ENCODE data around the gene GPR37. TPM values are rescaled to one million over a fixed set of nuclear protein-coding genes. Genes with fewer than 3 reads are reported as not detected.

GPR37 gene
- total RNA-seq, 2 experiments from 2014 or later: not detected

- intact Hi-C loops (cut with micrococcal nuclease): no loop called here
- TF ChIP-seq CTCF (IDR thresholded peaks at IDR 0.05): no peak
- ChIA-PET POLR2A (no interaction called here), CTCF (no interaction called here)
- Mint-ChIP-seq H3K27ac (no peak overlapping the region), H3K4me1 (ENCODE audit: low read depth) (no peaks in the 10 kb centered on the region), H3K36me3 (ENCODE audit: low read depth) (no peaks in the 10 kb centered on the region), H3K4me3 (no peak overlapping the region), H3K9me3 (peaks cover 1% of the 10 kb centered on the region), H3K27me3 (peaks cover 3% of the 10 kb centered on the region)
- DNase-seq: no peak
- ATAC-seq: no peak
These were observed 27.0 kb downstream of the GPR37 start for GRCh38 chr7:124738639-124739038.

GRCh38 chr7:124737760-124738300 is 27.8 kb downstream of the GPR37 start:
- H3K36me3 Mint-ChIP-seq (ENCODE audit: low read depth): no peaks in the 10 kb centered on the region
- CTCF ChIA-PET: no interaction called here
- intact Hi-C loops (cut with micrococcal nuclease): no loop called here
- H3K4me1 Mint-ChIP-seq (ENCODE audit: low read depth): no peaks in the 10 kb centered on the region
- ATAC-seq (no peak), DNase-seq (no peak)
- no peak overlapping the region for H3K4me3 Mint-ChIP-seq
- H3K27me3 Mint-ChIP-seq: peaks cover 4% of the 10 kb centered on the region
- H3K9me3 Mint-ChIP-seq: peaks cover 1% of the 10 kb centered on the region
- H3K27ac Mint-ChIP-seq: no peak overlapping the region
- no peak for TF ChIP-seq CTCF (IDR thresholded peaks at IDR 0.05)
- POLR2A ChIA-PET: no interaction called here

GRCh38 chr7:124728610-124729009 is 37.0 kb downstream of the GPR37 start:
- H3K4me3 Mint-ChIP-seq: no peak overlapping the region
- CTCF ChIA-PET: no interaction called here
- intact Hi-C loops (cut with micrococcal nuclease): no loop called here
- ATAC-seq (no peak), DNase-seq (no peak)
- POLR2A ChIA-PET: no interaction called here
- H3K36me3 Mint-ChIP-seq (ENCODE audit: low read depth): no peaks in the 10 kb centered on the region
- peaks cover 2% of the 10 kb centered on the region for H3K27me3 Mint-ChIP-seq
- H3K4me1 Mint-ChIP-seq (ENCODE audit: low read depth): no peaks in the 10 kb centered on the region
- no peak overlapping the region for H3K27ac Mint-ChIP-seq
- no peaks in the 10 kb centered on the region for H3K9me3 Mint-ChIP-seq
- no peak for TF ChIP-seq CTCF (IDR thresholded peaks at IDR 0.05)

- H3K27me3 Mint-ChIP-seq: no peaks in the 10 kb centered on the region
- H3K36me3 Mint-ChIP-seq (ENCODE audit: low read depth): no peaks in the 10 kb centered on the region
- DNase-seq: no peak
- no peak for TF ChIP-seq CTCF (IDR thresholded peaks at IDR 0.05)
- H3K4me3 Mint-ChIP-seq: no peak overlapping the region
- CTCF ChIA-PET: no interaction called here
- POLR2A ChIA-PET: no interaction called here
- no peaks in the 10 kb centered on the region for H3K4me1 Mint-ChIP-seq (ENCODE audit: low read depth)
- intact Hi-C loops (cut with micrococcal nuclease): no loop called here
- no peak for ATAC-seq
- no peaks in the 10 kb centered on the region for H3K9me3 Mint-ChIP-seq
- H3K27ac Mint-ChIP-seq: no peak overlapping the region
These were observed 40.9 kb downstream of the GPR37 start for GRCh38 chr7:124724507-124725192.

- CTCF ChIA-PET: no interaction called here
- no peaks in the 10 kb centered on the region for H3K27me3 Mint-ChIP-seq
- no peaks in the 10 kb centered on the region for H3K4me1 Mint-ChIP-seq (ENCODE audit: low read depth)
- TF ChIP-seq CTCF (IDR thresholded peaks at IDR 0.05): no peak
- intact Hi-C loops (cut with micrococcal nuclease): no loop called here
- no peaks in the 10 kb centered on the region for H3K9me3 Mint-ChIP-seq
- DNase-seq: no peak
- no peak overlapping the region for H3K4me3 Mint-ChIP-seq
- ATAC-seq: no peak
- H3K27ac Mint-ChIP-seq: no peak overlapping the region
- POLR2A ChIA-PET: no interaction called here
- H3K36me3 Mint-ChIP-seq (ENCODE audit: low read depth): no peaks in the 10 kb centered on the region
These were observed 41.5 kb downstream of the GPR37 start for GRCh38 chr7:124724079-124724478.

All from activated CD8-positive, alpha-beta T cell treated with anti-CD3 and anti-CD28 coated beads for 36 hours (primary cell).